HG03575 (cell line): ENCODE results near the gene PRKG1.

Experiments used
- ATAC-seq: cut with Tn5 transposase; IDR thresholded peaks from one replicate; pipeline ENCODE4 v1.9.1; 2021; ENCODE audit not compliant: unreplicated experiment, insufficient number of reproducible peaks, low FRiP score; ENCODE audit errors: extremely low read depth

Gene PRKG1

GRCh38 chr10:51821045-51821444 lies 746.8 kb downstream of the PRKG1 start:
- ATAC-seq: no peak

- ATAC-seq: no peak
These were observed 747.5 kb downstream of the PRKG1 start for GRCh38 chr10:51821745-51822144.

GRCh38 chr10:51832652-51833383 lies 758.5 kb downstream of the PRKG1 start:
- ATAC-seq: peak; percentile 77

GRCh38 chr10:51834548-51834947 lies 760.3 kb downstream of the PRKG1 start:
- no peak for ATAC-seq

- no peak for ATAC-seq
These were observed 764.2 kb downstream of the PRKG1 start for GRCh38 chr10:51838471-51838870.

- ATAC-seq: no peak
These were observed 769.7 kb downstream of the PRKG1 start for GRCh38 chr10:51843966-51844365.

GRCh38 chr10:51846856-51847506 lies 772.7 kb downstream of the PRKG1 start:
- ATAC-seq: no peak

GRCh38 chr10:51852297-51852696 lies 778.0 kb downstream of the PRKG1 start:
- ATAC-seq: no peak

GRCh38 chr10:51857305-51857704 lies 783.0 kb downstream of the PRKG1 start:
- no peak for ATAC-seq

GRCh38 chr10:51860257-51860656 lies 786.0 kb downstream of the PRKG1 start:
- peak; percentile 64 for ATAC-seq

GRCh38 chr10:51861051-51861450 lies 786.8 kb downstream of the PRKG1 start:
- no peak for ATAC-seq

- ATAC-seq: no peak
These were observed 787.4 kb downstream of the PRKG1 start for GRCh38 chr10:51861731-51862130.

GRCh38 chr10:51862149-51862548 lies 787.9 kb downstream of the PRKG1 start:
- no peak for ATAC-seq

- no peak for ATAC-seq
These were observed 793.7 kb downstream of the PRKG1 start for GRCh38 chr10:51867956-51868355.

GRCh38 chr10:51874131-51874530 lies 799.8 kb downstream of the PRKG1 start:
- no peak for ATAC-seq

GRCh38 chr10:51875610-51876009 lies 801.3 kb downstream of the PRKG1 start:
- ATAC-seq: no peak

- ATAC-seq: no peak
These were observed 802.2 kb downstream of the PRKG1 start for GRCh38 chr10:51876503-51876902.

- ATAC-seq: no peak
These were observed 802.7 kb downstream of the PRKG1 start for GRCh38 chr10:51876979-51877378.

GRCh38 chr10:51877636-51878035 lies 803.3 kb downstream of the PRKG1 start:
- no peak for ATAC-seq

GRCh38 chr10:51878695-51879094 lies 804.4 kb downstream of the PRKG1 start:
- ATAC-seq: peak; percentile 1

- peak; percentile 90 for ATAC-seq
These were observed 805.0 kb downstream of the PRKG1 start for GRCh38 chr10:51879238-51879637.
